Peyer's patch (tissue), 4 donors: Measurements from ENCODE around the gene SGPP2.

Source experiments
- POLR2A ChIP-seq, 2 donors: fragments of 450-650 bp; IDR thresholded peaks; one replicate each; pipeline ENCODE4 v1.5.1; 2017; ENCODE audit warnings: antibody characterized with exemption in 2 of 2, mild to moderate bottlenecking in 2 of 2, moderate library complexity in 2 of 2
- TF ChIP-seq, protein P1 (sequence below), 6 experiments: fragments of 450-650 bp in 4 of 6; fragments of 200-600 bp in 2 of 6; sonication (generic) in 1 of 6; IDR thresholded peaks; one replicate each; pipeline ENCODE4 v1.5.1; 2017 to 2019; ENCODE audit warnings: antibody characterized with exemption in 6 of 6, mild to moderate bottlenecking in 3 of 6, moderate library complexity in 1 of 6

DNA sequence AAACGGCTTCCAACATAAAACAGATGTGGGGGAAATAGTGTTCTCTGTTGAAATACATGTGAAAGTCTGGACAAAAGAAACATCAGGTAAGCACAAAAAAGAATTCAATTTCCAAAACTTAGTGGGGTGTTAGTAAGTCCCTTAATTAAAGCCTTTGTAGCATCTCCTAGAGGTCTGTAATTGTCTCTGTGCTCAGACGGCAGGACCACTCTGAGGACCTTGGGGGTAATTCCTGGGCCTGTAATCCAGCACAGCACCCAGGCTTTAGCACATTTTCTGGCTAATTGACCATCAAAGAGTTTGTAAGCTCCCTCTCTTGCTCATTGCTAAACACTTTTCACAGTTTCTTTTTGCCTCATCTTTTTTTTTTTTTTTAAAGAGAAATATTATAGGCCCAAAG lies 151.3 kb downstream of the SGPP2 start:
- TF ChIP-seq, protein P1, sequence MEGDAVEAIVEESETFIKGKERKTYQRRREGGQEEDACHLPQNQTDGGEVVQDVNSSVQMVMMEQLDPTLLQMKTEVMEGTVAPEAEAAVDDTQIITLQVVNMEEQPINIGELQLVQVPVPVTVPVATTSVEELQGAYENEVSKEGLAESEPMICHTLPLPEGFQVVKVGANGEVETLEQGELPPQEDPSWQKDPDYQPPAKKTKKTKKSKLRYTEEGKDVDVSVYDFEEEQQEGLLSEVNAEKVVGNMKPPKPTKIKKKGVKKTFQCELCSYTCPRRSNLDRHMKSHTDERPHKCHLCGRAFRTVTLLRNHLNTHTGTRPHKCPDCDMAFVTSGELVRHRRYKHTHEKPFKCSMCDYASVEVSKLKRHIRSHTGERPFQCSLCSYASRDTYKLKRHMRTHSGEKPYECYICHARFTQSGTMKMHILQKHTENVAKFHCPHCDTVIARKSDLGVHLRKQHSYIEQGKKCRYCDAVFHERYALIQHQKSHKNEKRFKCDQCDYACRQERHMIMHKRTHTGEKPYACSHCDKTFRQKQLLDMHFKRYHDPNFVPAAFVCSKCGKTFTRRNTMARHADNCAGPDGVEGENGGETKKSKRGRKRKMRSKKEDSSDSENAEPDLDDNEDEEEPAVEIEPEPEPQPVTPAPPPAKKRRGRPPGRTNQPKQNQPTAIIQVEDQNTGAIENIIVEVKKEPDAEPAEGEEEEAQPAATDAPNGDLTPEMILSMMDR (IDR thresholded peaks at IDR 0.05), result no peak
- no peak for TF ChIP-seq POLR2A (IDR thresholded peaks at IDR 0.05)
